HCT116 (cell line): ENCODE measurements around the gene TMEM86B. TPM values are rescaled to one million over a fixed set of nuclear protein-coding genes. Genes with fewer than 3 reads are reported as not detected.
A peak's percentile ranks its signal among the peaks of the same experiment; 100 is the strongest.

Source experiments
- ATAC-seq: fragments of 200-7000 bp; cut with Tn5 transposase; 2 replicates; pipeline ENCODE4 v1.9.1; 2020; ENCODE audit warnings: mild to moderate bottlenecking, moderate library complexity
- BruUV-seq: library from RNA; stranded (reverse); fragments of 400-500 nt; replicated peaks from 2 replicates; lab custom pipeline; 2021; lab: Mats Ljungman, UMichigan
- CTCF ChIA-PET: fragments of 300-600 bp; sonication (Branson Sonifier 250); formaldehyde crosslinking; loops from one replicate; lab custom pipeline; 2021; ENCODE audit warnings: antibody characterized with exemption; lab: Charles Lee
- POLR2A ChIA-PET: fragments of 300-600, 350-600 bp; sonication (Branson Sonifier 250); formaldehyde crosslinking; loops from one replicate; lab custom pipeline; 2021; ENCODE audit warnings: antibody characterized with exemption; lab: Charles Lee
- RAD21 ChIA-PET, 2 experiments: fragments of 300-600 bp; sonication (Branson Sonifier 250); formaldehyde crosslinking; loops; one replicate each; lab custom pipeline; 2023; ENCODE audit warnings: low total read pairs in 2 of 2; ENCODE audit not compliant: uncharacterized antibody in 2 of 2, unreplicated experiment in 2 of 2, low non-redundant PET in 1 of 2; lab: Charles Lee
- DNase-seq: peaks from one replicate; pipeline ENCODE4 v3.0.0-alpha.2; 2010; ENCODE audit warnings: low read depth, low spot score
- H2AFZ ChIP-seq: fragments of 200-600 bp; shearing (Covaris generic), sonication (generic); 2 replicates; pipeline ENCODE4 v1.6.1; 2017; ENCODE audit warnings: low read depth, mixed run types, mixed read lengths, antibody characterized with exemption, low read length; ENCODE audit not compliant: poor library complexity, severe bottlenecking
- H3K27ac ChIP-seq: 2 replicates; pipeline ENCODE4 v1.5.1; 2012; ENCODE audit warnings: low read depth, low read length
- H3K27me3 ChIP-seq: fragments of 200-600 bp; sonication (generic); 2 replicates; pipeline ENCODE4 v1.6.1; 2016; ENCODE audit warnings: mixed run types, low read length, mixed read lengths; ENCODE audit not compliant: insufficient read depth
- H3K36me3 ChIP-seq, 2 experiments: fragments of 200-500 bp in 1 of 2; fragments of 200-600 bp in 1 of 2; sonication (Bioruptor generic) in 1 of 2; sonication (generic) in 1 of 2; 2 replicates each; pipeline versions ENCODE4 v1.5.1 to v1.6.1; 2014 to 2016; ENCODE audit warnings: low read length in 2 of 2, inconsistent platforms in 1 of 2, mixed read lengths in 1 of 2, mixed run types in 1 of 2; ENCODE audit not compliant: insufficient read depth in 2 of 2, control insufficient read depth in 1 of 2
- H3K4me1 ChIP-seq, 2 experiments: fragments of 200-600 bp in 1 of 2; sonication (generic) in 1 of 2; 2 replicates each; pipeline versions ENCODE4 v1.5.1 to v1.6.1; 2012 to 2017; ENCODE audit warnings: low read length in 2 of 2, inconsistent platforms in 1 of 2, mild to moderate bottlenecking in 1 of 2, mixed read lengths in 1 of 2, mixed run types in 1 of 2, moderate library complexity in 1 of 2; ENCODE audit not compliant: insufficient read depth in 2 of 2, control insufficient read depth in 1 of 2
- H3K4me2 ChIP-seq: fragments of 200-600 bp; sonication (generic); 2 replicates; pipeline ENCODE4 v1.6.1; 2017; ENCODE audit warnings: mixed run types, low read length, mixed read lengths
- H3K4me3 ChIP-seq, 2 experiments: fragments of 200-600 bp in 1 of 2; sonication (generic) in 1 of 2; replicated peaks in 1 of 2; 2 replicates each; pipeline ENCODE4 v1.5.1; 2011 to 2016; ENCODE audit warnings: low read length in 2 of 2, control low read depth in 1 of 2, low read depth in 1 of 2, mild to moderate bottlenecking in 1 of 2, mixed read lengths in 1 of 2, mixed run types in 1 of 2
- H3K79me2 ChIP-seq: fragments of 200-600 bp; sonication (generic); 2 replicates; pipeline ENCODE4 v1.6.1; 2017; ENCODE audit warnings: mild to moderate bottlenecking, mixed run types, low read length, moderate library complexity, mixed read lengths; ENCODE audit not compliant: insufficient read depth
- H3K9ac ChIP-seq: fragments of 200-600 bp; sonication (generic); 2 replicates; pipeline ENCODE4 v1.6.1; 2016; ENCODE audit warnings: low read length, mixed read lengths
- H3K9me2 ChIP-seq: fragments of 200-600 bp; sonication (generic), shearing (Covaris generic); 2 replicates; pipeline ENCODE4 v1.6.1; 2017; ENCODE audit warnings: mixed run types, mild to moderate bottlenecking, moderate library complexity; ENCODE audit not compliant: insufficient read depth
- H3K9me3 ChIP-seq, 2 experiments: fragments of 200-500 bp in 1 of 2; fragments of 200-600 bp in 1 of 2; sonication (Bioruptor generic) in 1 of 2; sonication (generic) in 1 of 2; 2 replicates each; pipeline ENCODE4 v1.6.1; 2014 to 2017; ENCODE audit warnings: low read length in 2 of 2, mixed read lengths in 2 of 2, inconsistent platforms in 1 of 2, low read depth in 1 of 2, mild to moderate bottlenecking in 1 of 2, mixed run types in 1 of 2, moderate library complexity in 1 of 2; ENCODE audit not compliant: control insufficient read depth in 1 of 2, insufficient read depth in 1 of 2
- H4K20me1 ChIP-seq: fragments of 200-600 bp; sonication (generic), shearing (Covaris generic); 2 replicates; pipeline ENCODE4 v1.6.1; 2017; ENCODE audit warnings: mixed run types, mild to moderate bottlenecking, moderate library complexity; ENCODE audit not compliant: insufficient read depth
- CBX3 ChIP-seq: IDR thresholded peaks from 2 replicates; pipeline ENCODE4 v1.6.1; 2012; ENCODE audit warnings: low read depth
- CEBPB ChIP-seq: IDR thresholded peaks from 2 replicates; pipeline ENCODE4 v1.6.1; 2012; ENCODE audit warnings: low read depth
- EGR1 ChIP-seq: IDR thresholded peaks from 2 replicates; pipeline ENCODE4 v1.6.1; 2012; ENCODE audit warnings: low read depth
- ELF1 ChIP-seq: IDR thresholded peaks from 2 replicates; pipeline ENCODE4 v1.6.1; 2012; ENCODE audit warnings: low read depth, borderline replicate concordance
- EZH2phosphoT487 ChIP-seq: fragments of 200-600 bp; IDR thresholded peaks from 2 replicates; pipeline ENCODE4 v1.6.1; 2018; ENCODE audit warnings: antibody characterized with exemption, borderline replicate concordance
- FOSL1 ChIP-seq: IDR thresholded peaks from 2 replicates; pipeline ENCODE4 v1.6.1; 2012; ENCODE audit warnings: low read depth
- JUND ChIP-seq: IDR thresholded peaks from 2 replicates; pipeline ENCODE4 v1.6.1; 2012
- POLR2A ChIP-seq: IDR thresholded peaks from 2 replicates; pipeline ENCODE4 v1.7.0; 2011; ENCODE audit warnings: borderline replicate concordance; ENCODE audit not compliant: insufficient read depth, insufficient read length; ENCODE audit errors: extremely low read depth
- RAD21 ChIP-seq: IDR thresholded peaks from 2 replicates; pipeline ENCODE4 v1.6.1; 2012; ENCODE audit warnings: low read depth, mild to moderate bottlenecking
- SIN3A ChIP-seq: IDR thresholded peaks from 2 replicates; pipeline ENCODE4 v1.6.1; 2012; ENCODE audit warnings: low read depth
- SP1 ChIP-seq: IDR thresholded peaks from 2 replicates; pipeline ENCODE4 v1.6.1; 2012; ENCODE audit warnings: low read depth
- ZFX ChIP-seq: fragments of 450-650 bp; IDR thresholded peaks from 2 replicates; pipeline ENCODE4 v1.6.1; 2017
- ZNF274 ChIP-seq: fragments of 200-500 bp; sonication (Bioruptor generic); IDR thresholded peaks from 2 replicates; pipeline ENCODE4 v1.6.1; 2014; ENCODE audit warnings: mild to moderate bottlenecking, low read depth, low read length, inconsistent platforms
- intact Hi-C: fragments of 100-400 bp; cut with micrococcal nuclease; formaldehyde crosslinking; loops from 2 replicates; pipeline ENCODE4 v1.10.0; 2022
- total RNA-seq: library from RNA; stranded (reverse); gene quantifications from one replicate; pipeline ENCODE4 v1.2.1, GENCODE V29; 2021; ENCODE audit not compliant: unreplicated experiment
- TF ChIP-seq, protein P1 (sequence below): IDR thresholded peaks from 2 replicates; pipeline ENCODE4 v1.6.1; 2012; ENCODE audit warnings: low read depth
- TF ChIP-seq, protein P2 (sequence below): IDR thresholded peaks from 2 replicates; pipeline ENCODE4 v1.6.1; 2012
- TF ChIP-seq, protein P3 (sequence below): IDR thresholded peaks from 2 replicates; pipeline ENCODE4 v1.6.1; 2011; ENCODE audit warnings: mild to moderate bottlenecking, low read length, moderate library complexity; ENCODE audit not compliant: insufficient replicate concordance; ENCODE audit errors: extremely low read depth
- TF ChIP-seq, protein P4 (sequence below): IDR thresholded peaks from 2 replicates; pipeline ENCODE4 v1.6.1; 2012
- TF ChIP-seq, protein P5 (sequence below), 3 experiments: fragments of 200-600 bp in 1 of 3; sonication (generic) in 1 of 3; IDR thresholded peaks in 2 of 3; conservative IDR thresholded peaks in 1 of 3; 2 replicates each; pipeline ENCODE4 v1.5.1; 2012 to 2017; ENCODE audit warnings: low read depth in 2 of 3, low read length in 2 of 3, antibody characterized with exemption in 1 of 3, borderline replicate concordance in 1 of 3, control low read depth in 1 of 3, mild to moderate bottlenecking in 1 of 3, mixed read lengths in 1 of 3, mixed run types in 1 of 3, moderate library complexity in 1 of 3; ENCODE audit not compliant: insufficient read depth in 1 of 3

Gene TMEM86B
- total RNA-seq, 1 experiment from 2014 or later, result 10.6 TPM

DNA sequence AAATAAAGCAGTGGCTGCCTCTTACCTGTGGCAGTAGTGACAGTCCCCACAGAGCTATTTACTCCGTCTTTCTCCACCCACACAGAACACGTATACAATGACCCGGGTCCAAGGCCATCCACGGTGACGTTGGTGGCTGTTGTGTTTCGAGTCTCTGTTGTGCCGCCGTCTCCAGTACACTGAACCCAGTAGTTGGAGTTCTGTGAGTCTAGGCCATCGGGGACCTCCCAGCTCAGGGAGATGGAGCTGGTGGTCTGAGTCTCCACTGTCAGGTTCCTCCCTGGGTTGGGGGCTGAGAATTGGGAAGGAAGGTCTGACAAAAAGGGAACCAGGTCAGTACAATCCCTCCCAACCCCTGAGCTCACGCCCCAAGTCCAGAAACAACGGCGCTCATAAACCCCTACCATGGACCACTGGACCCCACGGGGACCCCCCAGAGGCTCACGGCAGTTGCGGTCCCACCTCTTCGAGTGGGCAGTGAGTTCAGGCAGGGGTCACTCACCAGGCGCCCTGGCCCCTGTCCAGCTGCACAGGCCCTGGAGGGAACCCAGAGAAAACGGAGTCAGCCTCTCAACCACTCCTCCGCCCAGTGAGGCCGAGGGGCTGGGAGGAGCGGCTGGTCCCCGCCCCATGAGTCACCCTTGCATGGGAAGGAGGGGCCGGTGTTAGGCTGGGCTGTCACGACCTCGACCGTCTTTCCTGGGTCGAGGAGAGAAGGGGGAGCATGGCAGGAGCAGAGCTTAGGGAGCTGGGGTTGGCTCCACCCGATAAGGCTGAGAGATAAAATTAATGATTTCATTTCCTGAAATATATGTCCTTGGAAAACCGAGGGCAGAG, 21.7 kb downstream of the TMEM86B start:
- Histone ChIP-seq H2AFZ (no peak overlapping the region), H3K9me3 (no peaks in the 10 kb centered on the region), H3K36me3 (0 out of 4 replicates have a peak, but pooled peaks cover 0 to 2% of the 10 kb centered on the region in 2 experiments), H3K4me1 (peaks cover 34 to 53% of the 10 kb centered on the region in 2 experiments), H4K20me1 (no peaks in the 10 kb centered on the region), H3K4me3 (peak overlapping the region; percentile 55 to 67), H3K27ac (peak overlapping the region; percentile 55), H3K9me2 (no peaks in the 10 kb centered on the region), H3K79me2 (no peaks in the 10 kb centered on the region), H3K9ac (peak overlapping the region; percentile 76), H3K27me3 (no peaks in the 10 kb centered on the region), H3K4me2 (peak overlapping the region; percentile 91)
- RAD21 ChIA-PET, result interaction anchor here in 1 of 2 experiments (0.7 kb wide), 1 partner anchor 411 kb away, joined by 3 read pairs; no protein-coding TSS in a partner anchor
- POLR2A ChIA-PET, result interaction anchor here (0.7 to 1.8 kb wide), 4 partner anchors 9 to 60 kb away, joined by 3 to 7 read pairs (median 4); no protein-coding TSS in a partner anchor
- BruUV-seq, result TSS peak; percentile 84
- ATAC-seq (peak; percentile 86), DNase-seq (peak; percentile 67)
- CTCF ChIA-PET, result interaction anchor here (1.2 kb wide), 1 partner anchor 48 kb away, joined by 3 read pairs; no protein-coding TSS in a partner anchor
- intact Hi-C loops, result no loop called here
- TF ChIP-seq ZNF274 (no peak), CBX3 (no peak), RAD21 (no peak), EGR1 (peak; percentile 53), ZFX (peak; percentile 35; the same call in 1 of the 2 replicates), EZH2phosphoT487 (no peak), JUND (peak; percentile 89), POLR2A (peak; percentile 36), SP1 (peak; percentile 86), ELF1 (no peak), FOSL1 (peak; percentile 84), SIN3A (peak; percentile 81; the same call in 1 of the 2 replicates), CEBPB (no peak)
- TF ChIP-seq, protein P1, sequence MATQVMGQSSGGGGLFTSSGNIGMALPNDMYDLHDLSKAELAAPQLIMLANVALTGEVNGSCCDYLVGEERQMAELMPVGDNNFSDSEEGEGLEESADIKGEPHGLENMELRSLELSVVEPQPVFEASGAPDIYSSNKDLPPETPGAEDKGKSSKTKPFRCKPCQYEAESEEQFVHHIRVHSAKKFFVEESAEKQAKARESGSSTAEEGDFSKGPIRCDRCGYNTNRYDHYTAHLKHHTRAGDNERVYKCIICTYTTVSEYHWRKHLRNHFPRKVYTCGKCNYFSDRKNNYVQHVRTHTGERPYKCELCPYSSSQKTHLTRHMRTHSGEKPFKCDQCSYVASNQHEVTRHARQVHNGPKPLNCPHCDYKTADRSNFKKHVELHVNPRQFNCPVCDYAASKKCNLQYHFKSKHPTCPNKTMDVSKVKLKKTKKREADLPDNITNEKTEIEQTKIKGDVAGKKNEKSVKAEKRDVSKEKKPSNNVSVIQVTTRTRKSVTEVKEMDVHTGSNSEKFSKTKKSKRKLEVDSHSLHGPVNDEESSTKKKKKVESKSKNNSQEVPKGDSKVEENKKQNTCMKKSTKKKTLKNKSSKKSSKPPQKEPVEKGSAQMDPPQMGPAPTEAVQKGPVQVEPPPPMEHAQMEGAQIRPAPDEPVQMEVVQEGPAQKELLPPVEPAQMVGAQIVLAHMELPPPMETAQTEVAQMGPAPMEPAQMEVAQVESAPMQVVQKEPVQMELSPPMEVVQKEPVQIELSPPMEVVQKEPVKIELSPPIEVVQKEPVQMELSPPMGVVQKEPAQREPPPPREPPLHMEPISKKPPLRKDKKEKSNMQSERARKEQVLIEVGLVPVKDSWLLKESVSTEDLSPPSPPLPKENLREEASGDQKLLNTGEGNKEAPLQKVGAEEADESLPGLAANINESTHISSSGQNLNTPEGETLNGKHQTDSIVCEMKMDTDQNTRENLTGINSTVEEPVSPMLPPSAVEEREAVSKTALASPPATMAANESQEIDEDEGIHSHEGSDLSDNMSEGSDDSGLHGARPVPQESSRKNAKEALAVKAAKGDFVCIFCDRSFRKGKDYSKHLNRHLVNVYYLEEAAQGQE, result no peak
- TF ChIP-seq, protein P2, sequence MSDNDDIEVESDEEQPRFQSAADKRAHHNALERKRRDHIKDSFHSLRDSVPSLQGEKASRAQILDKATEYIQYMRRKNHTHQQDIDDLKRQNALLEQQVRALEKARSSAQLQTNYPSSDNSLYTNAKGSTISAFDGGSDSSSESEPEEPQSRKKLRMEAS, result peak; percentile 71; the same call in 1 of the 2 replicates
- TF ChIP-seq, protein P3, sequence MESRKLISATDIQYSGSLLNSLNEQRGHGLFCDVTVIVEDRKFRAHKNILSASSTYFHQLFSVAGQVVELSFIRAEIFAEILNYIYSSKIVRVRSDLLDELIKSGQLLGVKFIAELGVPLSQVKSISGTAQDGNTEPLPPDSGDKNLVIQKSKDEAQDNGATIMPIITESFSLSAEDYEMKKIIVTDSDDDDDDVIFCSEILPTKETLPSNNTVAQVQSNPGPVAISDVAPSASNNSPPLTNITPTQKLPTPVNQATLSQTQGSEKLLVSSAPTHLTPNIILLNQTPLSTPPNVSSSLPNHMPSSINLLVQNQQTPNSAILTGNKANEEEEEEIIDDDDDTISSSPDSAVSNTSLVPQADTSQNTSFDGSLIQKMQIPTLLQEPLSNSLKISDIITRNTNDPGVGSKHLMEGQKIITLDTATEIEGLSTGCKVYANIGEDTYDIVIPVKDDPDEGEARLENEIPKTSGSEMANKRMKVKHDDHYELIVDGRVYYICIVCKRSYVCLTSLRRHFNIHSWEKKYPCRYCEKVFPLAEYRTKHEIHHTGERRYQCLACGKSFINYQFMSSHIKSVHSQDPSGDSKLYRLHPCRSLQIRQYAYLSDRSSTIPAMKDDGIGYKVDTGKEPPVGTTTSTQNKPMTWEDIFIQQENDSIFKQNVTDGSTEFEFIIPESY, result no peak
- TF ChIP-seq, protein P4, sequence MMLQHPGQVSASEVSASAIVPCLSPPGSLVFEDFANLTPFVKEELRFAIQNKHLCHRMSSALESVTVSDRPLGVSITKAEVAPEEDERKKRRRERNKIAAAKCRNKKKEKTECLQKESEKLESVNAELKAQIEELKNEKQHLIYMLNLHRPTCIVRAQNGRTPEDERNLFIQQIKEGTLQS, result no peak
- TF ChIP-seq, protein P5, sequence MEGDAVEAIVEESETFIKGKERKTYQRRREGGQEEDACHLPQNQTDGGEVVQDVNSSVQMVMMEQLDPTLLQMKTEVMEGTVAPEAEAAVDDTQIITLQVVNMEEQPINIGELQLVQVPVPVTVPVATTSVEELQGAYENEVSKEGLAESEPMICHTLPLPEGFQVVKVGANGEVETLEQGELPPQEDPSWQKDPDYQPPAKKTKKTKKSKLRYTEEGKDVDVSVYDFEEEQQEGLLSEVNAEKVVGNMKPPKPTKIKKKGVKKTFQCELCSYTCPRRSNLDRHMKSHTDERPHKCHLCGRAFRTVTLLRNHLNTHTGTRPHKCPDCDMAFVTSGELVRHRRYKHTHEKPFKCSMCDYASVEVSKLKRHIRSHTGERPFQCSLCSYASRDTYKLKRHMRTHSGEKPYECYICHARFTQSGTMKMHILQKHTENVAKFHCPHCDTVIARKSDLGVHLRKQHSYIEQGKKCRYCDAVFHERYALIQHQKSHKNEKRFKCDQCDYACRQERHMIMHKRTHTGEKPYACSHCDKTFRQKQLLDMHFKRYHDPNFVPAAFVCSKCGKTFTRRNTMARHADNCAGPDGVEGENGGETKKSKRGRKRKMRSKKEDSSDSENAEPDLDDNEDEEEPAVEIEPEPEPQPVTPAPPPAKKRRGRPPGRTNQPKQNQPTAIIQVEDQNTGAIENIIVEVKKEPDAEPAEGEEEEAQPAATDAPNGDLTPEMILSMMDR (IDR thresholded peaks at IDR 0.05 in 2 of 3, conservative IDR thresholded peaks at IDR 0.05 in 1 of 3; ENCODE audit: borderline replicate concordance in 1 of 3, insufficient read depth in 1 of 3, low read depth in 2 of 3, low read length in 2 of 3), result no peak
